Measurements from ENCODE around the gene MRI1.
A peak's percentile ranks its signal among the peaks of the same experiment; 100 is the strongest.
"Not testable (repeated sequence)": the region's sequence is repeated elsewhere in the genome, so short reads cannot be mapped to it uniquely, and the experiment has no call there.

MRI1 gene

DNA sequence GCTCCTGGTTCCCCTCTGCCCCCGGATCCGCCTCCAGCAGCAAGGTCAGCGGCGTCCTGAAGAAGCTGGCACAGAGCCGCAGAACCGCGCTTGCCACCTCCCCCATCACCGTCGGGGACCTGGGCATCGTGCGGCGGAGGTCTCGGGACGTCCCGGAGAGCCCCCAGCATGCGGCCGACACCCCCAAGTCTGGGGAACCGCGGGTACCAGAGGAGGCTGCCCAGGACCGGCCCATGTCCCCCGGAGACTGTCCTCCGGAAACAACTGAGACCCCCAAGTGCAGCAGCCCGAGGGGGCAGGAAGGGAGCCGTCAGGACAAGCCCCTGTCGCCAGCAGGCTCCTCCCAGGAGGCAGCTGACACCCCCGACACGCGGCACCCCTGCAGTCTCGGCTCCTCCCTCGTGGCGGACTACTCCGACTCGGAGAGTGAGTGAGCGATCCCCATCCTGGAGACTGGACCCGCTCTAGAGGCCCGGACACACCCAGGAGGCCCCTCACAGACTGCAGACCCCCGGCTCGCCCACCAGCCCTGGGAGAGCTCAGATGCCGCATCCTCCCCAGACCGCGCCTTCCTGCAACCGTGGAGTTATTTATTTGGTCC lies 1.6 kb upstream of the MRI1 start:
- no peak for DNase-seq

DNA sequence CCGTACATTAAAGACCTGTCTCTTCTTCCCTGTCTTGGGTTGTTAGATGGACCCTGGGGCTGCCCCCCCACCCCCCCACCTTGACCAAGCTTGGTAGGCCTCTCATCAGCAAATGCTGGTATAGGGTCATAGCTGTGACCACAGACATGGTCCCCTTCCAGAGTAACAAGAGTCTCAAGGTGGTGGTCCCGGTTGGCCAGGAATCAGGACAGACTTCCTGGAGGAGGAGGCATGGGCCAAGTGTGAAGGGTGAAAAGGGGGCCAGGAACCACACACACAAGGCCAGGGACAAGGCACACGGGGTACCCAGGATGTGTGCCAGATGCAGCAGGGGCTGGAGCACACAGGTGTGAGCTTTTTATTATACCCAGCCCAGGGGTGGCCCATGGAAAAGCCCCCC lies 1.1 kb upstream of the MRI1 start:
- DNase-seq = no peak

DNA sequence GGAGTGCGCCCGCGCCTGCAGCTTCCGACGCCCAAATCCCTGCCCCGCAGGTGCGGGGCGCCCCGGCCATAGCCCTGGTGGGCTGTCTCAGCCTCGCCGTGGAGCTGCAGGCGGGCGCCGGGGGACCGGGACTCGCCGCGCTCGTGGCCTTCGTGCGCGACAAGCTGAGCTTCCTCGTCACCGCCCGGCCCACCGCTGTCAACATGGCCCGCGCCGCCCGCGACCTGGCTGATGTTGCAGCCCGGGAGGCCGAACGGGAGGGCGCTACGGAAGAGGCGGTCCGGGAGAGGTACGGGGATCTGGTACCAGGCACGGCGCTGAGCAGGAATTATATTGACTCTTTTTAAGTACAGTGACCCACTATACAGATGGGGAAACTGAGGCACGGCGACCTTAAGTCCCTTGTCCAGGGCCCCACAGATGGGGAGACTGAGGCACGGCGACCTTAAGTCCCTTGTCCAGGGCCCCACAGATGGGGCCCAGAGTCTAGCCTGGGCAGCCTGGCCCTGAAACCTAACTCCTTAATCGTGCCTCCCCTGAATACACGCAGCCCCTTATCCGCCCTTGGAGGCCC lies 586 bp downstream of the MRI1 start:
- no peak for DNase-seq

DNA sequence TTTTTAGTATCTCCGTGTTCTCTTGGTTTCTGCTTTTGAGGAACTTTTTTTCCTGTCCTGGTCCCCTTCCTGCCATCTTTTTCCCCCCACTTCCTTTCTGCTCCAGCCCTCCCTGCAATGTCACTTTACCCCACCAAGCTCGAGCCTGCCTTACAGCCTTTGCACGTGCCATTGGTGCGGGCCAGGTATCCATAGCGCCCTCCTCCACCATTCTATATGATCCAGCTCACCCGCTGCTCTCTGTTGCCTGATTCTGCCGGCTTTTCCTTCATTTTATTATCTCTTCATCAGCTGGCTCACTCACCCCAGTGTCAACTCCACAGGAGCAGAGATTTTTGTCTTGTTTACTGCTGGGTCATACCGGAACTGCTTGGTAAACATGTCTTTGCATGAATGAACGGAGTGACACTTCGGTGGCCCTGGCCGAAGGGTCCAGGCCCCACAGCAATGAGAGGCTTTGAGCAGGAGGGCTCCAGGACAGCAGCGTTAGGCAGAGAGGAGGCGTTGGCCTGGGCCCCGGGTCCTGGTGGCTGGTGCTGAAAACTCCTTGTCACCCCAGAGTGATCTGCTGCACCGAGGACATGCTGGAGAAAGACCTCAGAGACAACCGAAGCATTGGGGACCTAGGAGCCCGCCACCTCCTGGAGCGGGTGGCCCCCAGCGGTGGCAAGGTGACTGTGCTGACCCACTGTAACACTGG lies 1.2 kb downstream of the MRI1 start:
- DNase-seq = peak; percentile 29 to 35

DNA sequence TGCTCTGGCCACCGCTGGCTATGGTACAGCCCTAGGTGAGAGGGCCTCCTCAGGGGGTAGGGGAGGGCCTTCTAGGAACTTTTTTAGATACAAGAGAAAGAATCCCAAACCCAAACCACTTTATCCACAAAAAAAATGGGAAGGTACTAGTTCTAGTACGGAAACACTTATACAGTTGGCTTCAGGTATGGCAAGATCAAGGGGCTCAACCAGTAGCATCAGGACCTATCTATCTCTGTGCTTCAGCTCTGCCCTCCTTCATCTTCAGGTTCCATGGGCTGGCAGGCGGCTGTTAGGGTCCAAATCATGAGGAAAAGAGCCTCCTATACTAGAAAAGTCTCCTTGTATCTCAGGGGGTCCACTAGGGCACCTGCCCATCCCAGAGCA lies 1.8 kb downstream of the MRI1 start:
- DNase-seq = no peak

DNA sequence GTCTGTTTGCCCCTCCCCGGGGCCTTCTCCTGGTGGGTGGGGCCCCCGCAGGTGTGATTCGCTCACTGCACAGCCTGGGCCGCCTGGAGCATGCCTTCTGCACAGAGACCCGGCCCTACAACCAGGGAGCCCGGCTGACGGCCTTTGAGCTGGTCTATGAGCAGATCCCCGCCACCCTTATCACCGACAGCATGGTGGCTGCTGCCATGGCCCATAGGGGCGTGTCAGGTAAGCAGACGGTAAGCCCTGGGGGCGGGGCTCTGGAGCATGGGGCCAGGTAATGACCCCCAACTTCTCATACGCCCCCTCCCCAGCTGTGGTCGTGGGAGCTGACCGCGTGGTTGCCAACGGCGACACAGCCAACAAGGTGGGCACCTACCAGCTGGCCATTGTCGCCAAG lies 4.2 kb downstream of the MRI1 start:
- DNase-seq = no peak

DNA sequence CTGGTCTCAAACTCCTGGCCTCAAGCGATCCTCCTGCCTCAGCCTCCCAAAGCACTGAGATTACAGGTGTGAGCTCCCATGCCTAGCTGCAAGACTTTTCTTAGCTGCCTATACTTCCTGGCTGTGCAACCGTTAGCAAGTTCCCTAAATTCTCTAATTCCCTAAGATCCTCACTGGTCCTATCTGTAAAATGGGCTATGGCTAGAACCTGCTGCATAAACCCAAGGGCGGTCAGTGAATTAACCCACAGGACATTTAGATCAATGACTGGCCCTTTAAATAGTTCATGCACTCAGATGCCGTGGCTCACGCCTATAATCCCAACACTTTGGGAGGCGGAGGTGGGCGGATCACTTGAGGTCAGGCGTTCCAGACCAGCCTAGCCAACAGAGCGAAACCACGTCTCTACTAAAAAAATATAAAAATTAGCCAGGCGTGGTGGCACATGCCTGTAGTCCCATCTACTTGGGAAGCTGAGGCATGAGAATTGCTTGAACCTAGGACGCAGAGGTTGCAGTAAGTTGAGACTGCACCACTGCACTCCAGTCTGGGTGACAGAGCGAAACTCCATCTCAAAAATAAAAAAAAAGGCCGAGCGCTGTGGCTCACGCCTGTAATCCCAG lies 5.8 kb downstream of the MRI1 start:
- DNase-seq = no peak

DNA sequence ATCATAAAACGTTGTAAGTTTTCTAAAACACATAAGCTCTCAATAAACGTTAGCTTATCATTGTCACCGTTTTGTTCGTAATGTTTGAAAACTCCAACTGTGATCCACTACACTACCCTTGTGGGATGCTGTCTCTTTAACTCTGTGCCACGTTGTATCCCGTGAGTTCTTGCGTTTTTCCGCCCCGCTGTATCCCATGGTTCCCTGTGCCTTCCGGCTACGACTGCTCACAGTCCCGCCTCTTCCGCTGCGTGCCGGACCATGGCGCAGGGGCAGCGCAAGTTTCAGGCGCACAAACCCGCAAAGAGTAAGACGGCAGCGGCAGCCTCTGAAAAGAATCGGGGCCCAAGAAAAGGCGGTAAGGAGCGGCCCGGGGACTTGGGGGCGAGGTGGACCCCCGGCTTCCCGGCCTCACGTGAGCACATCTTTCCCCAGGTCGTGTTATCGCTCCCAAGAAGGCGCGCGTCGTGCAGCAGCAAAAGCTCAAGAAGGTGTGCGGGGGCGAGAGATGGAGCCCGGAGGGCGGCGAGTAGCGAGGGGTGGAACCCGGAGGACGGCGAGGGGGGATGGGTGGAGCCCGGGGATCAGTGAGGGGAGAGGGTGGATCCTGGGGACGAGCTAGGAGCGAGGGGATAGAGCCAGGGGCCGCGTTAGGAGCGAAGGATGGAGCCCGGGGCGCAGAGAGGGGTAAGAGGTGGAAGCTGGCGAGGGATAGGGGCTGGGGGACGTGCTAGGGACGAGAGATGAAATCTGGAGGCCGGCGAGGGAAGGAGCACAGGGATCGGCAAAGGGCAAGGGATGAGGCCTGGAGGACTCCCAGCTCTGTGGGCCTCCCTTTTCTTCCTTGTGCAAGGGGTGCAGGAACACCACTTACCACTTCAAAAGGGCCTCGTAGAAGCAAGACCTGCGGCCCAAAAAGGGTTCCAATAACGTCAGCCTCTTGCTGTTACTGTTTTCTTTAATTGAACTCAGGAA lies 10.2 kb downstream of the MRI1 start, which contains the start of gene C19orf53:
Gene C19orf53 (plus strand): TSS at position 240 of the 975 bp plus-strand sequence. CDS start 22 bp downstream, at position 262.
- DNase-seq = peak; percentile 97 to 98

DNA sequence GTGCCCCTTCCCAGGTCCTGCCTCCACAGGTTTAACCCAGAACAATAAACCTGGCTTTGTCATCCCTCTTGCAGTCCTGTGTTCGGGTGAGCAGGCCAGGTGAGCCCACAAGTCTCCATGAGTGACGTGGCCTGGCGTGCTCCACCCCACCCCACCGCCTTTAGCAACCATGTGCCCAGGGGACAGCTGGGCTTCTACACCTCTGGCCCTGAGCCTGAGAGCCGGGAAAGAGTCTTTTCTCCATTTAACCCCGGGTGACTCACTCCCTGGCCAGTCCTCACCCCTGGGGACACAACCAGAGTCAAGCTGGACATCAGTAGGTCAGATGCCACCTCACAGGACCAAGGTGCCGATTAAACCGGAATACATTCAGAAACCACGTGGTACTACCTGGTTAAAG lies 14.1 kb downstream of the MRI1 start:
- DNase-seq = no peak

DNA sequence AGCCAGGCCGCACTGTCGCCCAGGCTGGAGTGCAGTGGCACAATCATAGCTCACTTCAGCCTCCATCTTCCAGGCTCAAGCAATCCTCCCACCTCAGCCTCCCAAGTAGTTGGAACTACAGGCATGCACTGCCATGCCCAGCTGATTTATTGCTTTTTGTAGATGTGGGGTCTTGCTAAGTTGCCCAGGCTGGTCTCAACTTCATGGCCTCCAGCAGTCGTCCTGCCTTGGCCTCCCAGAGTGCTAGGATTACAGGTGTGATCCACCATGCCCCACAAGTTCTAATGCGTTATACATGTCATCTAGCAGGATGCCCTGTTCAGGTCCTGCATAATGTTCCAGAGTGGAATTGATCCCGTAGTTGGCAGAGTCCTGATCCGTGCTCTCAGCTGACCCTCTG lies 14.5 kb downstream of the MRI1 start:
- no peak for DNase-seq

DNA sequence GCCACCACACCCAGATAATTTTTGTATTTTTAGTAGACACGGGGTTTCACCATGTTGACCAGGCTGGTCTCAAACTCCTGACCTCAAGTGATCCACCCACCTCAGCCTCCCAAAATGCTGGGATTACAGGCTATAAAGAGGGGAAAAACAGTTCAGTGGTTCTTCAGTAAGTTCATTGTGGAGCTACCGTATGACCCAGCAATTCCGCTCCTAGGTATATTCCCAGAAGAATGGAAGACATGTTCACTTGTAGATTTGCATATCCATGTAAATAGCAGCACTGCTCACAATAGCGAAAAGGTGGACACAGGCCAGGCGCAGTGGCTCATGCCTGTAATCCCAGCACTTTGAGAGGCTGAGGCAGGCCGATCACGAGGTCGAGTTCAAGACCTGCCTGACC lies 15.5 kb downstream of the MRI1 start:
- not testable (repeated sequence) for DNase-seq

DNA sequence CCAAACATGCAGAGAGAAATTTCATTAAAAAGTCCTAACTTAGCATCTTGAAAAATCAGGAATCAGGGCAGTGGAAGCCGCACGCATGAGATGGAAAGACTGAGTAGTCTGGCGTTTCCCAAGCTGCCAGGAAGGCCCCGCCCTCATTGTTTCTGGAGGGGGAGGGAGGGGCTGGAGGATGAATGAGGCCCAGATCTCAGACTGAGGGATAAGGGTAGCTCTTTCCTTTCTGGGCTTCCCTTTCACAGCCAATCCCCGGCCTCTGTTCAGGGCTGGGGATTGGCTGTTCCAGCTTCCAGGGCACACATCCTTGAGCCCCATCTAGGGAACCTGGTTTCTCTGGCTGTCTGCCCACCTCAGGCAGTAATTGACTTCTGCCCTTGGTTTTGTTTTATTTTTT lies 17.2 kb downstream of the MRI1 start:
- DNase-seq = no peak

DNA sequence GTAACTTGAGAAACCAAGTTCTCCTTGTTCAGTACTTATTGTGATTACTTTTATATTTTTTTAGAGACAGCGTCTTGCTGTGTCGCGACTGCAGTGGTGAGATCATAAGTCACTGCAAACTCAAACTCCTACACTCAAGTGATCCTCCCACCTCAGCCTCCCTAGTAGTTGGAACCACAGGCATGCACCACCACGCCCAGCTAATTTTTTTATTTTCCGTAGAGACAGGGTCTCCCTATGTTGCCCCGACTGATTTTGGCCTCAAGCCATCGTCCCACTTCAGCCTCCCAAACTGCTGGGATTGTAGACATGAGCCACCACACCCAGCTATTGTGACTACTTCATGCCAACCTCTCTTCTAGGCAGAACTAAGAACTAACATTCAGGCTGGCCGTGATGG lies 18.2 kb downstream of the MRI1 start:
- DNase-seq = no peak

DNA sequence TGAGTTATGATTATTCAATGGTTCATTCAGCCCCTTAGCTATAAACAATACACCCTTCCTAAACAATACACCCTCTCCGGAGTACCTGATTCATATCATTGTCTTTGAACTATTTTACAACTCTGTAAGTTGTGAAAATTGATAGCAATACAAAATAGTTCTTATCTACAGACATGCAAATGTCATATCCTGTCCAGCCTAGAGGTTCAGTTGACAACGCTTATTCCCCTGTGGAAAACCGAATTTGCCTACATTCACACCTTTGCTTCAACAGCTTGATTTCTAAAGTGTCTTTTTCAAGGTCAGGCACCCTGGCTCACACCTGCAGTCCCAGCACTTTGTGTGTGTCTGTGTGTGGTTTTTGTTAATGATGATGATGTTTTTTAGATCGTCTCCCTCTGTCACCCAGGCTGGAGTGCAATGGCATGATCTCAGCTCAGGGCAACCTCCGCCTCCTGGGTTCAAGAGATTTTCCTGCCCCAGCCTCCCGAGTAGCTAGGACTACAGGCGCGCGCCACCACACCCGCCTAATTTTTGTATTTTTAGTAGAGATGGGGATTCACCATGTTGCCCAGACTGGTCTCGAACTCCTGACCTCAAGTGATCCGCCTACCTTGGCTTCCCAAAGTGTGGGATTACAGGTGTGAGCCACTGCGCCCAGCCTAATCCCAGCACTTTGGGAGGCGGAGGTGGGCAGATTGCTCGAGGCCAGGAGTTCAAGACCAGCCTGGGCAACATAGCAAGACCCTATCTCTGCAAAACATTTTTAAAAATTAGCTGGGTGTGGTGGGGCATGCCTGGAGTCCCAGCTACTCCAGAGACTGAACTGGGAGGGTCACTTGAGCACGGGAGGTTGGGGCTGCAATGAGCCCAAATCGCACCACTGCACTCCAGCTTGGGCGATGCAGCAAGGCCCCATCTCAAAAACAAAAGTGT lies 19.5 kb downstream of the MRI1 start:
- DNase-seq = no peak

DNA sequence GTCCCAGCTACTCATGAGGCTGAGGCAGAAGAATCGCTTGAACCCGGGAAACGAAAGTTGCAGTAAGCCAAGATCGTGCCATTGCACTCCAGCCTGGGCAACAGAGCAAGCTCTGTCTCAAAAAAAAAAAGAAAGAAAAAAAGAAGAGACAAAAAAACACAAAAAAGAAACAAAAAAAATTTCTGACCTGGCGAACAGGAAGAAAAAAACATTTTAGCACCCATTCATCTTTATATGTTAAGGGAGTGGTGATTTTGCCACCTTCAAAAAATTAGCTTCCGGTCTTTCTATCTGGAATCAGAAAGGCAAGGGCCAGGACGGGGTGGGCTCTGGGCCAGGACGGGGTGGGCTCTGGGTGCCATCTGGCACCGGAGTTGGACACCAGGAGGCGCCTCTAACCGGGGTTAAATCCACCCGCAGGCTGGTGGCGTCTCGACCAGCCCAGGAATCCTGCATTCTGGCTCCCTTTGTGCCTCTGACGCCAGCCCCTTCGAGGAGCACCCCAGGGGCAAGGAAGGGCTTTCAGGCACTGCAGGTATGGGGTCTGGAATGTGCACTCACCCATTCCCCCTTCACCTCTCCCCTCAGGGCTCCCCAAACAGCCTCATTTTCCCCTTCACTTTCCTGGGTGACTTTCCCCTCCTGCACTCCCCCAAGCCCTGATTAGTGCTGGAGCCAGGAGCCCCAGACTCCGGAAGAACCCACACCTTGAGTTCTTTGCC lies 20.6 kb downstream of the MRI1 start:
- DNase-seq = peak; percentile 48 to 57

DNA sequence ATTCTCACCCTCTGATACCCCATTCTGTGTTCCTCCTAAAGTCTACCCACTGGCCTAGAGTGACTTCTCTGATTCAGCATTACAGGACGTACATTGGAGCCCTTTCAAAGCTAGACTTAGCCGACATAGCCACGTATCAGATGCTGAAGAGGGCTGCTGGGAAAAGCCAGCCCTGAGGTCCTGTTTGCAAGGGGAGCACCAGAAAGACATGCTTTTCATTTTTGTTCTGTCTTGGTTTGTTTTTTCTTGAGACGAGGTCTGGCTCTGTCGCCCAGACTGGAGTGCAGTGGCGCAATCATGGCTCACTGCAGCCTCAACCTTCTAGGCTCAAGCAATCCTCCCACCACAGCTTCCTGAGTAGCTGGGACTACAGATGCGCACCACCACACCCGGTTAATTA lies 24.7 kb downstream of the MRI1 start:
- peak; percentile 60 to 61 for DNase-seq

DNA sequence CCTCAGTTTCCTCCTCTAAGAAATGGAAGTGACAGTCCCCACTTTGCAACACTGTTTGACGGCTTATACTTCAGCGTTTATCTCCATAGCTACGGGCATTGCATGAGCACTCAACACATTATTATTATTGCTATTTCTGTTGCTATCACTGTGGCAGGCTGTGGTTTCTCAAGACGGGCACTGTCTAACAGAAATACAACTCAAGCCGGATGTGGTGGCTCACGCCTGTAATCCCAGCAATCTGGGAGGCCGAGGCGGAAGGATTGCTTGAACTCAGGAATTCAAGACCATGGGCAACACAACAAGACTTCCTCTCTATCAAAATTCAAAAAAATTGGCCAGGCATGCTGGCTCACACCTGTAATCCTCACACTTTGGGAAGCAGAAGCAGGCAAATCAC lies 26.0 kb downstream of the MRI1 start:
- peak; percentile 87 to 88 for DNase-seq

DNA sequence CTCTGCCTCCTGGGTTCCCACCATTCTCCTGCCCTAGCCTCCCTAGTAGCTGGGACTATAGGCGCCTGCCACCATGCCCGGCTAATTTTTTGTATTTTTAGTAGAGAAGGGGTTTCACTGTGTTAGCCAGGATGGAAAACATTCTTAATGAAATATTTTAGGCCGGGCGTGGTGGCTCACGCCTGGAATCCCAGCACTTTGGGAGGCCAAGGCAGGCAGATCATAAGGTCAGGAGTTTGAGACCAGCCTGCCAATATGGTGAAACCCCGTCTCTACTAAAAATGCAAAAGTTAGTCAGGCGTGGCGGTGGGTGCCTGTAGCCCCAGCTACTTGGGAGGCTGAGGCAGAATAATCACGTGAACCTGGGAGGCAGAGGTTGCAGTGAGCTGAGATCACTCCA lies 29.0 kb downstream of the MRI1 start:
- not testable (repeated sequence) for DNase-seq

DNA sequence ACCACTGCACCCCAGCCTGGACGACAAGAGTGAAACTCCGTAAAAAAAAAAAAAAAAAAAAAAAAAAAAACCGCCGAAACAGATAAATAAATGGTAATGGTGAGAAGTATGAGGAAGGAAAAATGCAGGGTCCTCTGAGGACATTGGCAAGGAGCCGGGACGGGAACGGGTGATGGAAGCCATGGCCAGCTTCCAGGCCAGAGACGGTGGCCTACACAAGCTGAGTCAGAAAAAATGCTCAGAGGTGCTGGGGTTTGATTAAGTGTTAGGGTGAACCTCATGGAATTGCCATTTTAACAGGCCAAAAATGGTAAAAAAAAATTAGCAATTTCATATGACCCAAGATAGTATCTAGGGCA lies 30.1 kb downstream of the MRI1 start:
- DNase-seq = no peak

DNA sequence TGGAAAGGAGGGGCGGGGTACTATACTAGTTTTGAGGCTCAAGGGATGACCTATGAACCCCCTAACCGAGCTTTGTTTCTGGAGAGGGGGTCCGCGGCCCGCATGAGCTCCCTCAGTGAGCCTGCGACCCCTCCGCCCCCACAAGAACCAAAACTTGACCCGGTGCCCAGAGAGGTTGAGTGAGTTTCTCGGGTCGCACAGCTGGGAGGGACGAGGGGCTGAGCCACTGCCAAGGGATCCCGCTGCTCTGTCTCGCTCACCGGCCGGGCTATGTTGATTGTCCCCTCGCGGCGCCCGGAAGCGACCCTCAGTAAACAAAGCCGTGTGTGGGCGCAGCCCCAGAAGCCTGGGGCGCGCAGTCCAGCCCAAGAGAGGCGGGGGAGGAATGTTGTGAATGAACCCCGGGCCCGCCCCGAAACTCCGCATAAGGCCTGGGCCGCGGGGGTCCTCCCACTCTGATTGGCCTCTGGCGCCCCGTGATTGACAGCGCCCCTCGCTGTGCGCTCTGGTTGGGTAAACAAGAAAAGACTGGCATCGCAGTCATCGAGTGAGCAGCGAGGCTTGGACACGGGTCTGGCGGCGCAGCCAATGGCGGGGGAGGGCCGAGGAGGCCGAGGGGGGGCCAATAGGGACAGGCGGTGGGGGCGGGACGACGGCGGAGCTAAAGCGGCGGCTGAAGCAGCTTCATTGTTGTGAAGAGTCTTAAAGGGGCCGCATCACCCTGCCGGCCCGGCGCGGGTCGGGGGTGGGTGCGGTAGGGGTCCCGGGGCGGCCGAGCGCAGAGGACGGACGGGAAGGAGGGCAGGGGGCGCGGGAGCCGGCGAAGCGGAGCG lies 30.7 kb downstream of the MRI1 start, which contains the start of gene ZSWIM4:
Gene ZSWIM4 (plus strand): TSS at position 687 of the 833 bp plus-strand sequence. CDS start 206 bp downstream, outside the sequence.
- peak; percentile 97 to 98 for DNase-seq
